Ureter (tissue), 1 donor: Measurements from ENCODE around the gene NOPCHAP1. TPM values are rescaled to one million over a fixed set of nuclear protein-coding genes. Genes with fewer than 3 reads are reported as not detected.
A peak's percentile ranks its signal among the peaks of the same experiment; 100 is the strongest.
"Not testable (repeated sequence)": the region's sequence is repeated elsewhere in the genome, so short reads cannot be mapped to it uniquely, and the experiment has no call there.

Experiments
- DNase-seq: peaks from one replicate; pipeline ENCODE4 v3.0.0-alpha.2; 2020; ENCODE audit warnings: low spot score
- total RNA-seq: library from RNA; stranded (reverse); gene quantifications from one replicate; pipeline ENCODE4 v1.2.4, GENCODE V29; 2023
- donor health status: DM: yes; HTN: yes; CAD: no.

The NOPCHAP1 gene
- 15.4 TPM for total RNA-seq

DNA sequence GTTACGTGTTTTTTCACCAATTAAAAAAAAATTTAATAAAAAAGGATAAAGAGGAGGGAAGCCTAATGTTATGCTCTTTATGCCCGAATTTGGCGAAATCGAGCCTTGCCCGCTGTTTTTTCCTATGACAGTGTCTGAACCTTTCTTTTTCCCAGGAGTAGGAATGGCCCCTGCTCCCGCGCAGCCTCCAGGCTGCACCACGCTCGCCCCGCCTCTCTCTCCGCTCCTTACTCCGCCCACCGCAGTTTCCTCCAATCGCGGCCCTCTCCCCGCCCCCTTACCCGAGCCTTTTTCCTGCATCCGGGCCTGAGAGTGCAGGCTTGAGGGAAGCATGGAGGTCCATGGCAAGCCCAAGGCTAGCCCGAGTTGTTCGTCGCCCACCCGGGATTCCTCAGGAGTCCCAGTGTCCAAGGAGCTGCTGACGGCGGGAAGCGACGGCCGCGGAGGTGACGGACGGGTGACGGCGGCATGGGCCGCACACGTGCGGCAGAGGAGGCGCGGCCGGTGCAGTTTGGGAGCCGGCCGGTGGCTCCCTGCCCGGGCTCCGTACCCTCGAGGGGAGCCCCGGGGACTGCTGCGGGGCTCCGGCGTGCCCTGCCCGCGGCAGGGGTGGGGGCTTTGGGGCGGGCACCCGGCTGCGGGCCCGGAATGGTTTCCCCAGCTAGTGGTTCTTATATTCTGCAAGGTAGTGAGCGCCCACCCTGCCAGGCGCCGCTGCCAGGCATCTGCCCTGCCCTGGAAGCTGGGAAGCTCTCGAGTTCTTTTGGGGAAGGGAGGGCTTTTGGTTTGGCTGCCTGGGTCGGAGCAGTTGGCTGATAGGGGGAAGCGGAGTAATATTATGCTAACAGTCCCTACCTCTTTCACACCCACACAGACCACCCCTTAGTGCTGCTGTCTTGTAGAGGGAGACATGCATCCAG is at the start of gene NOPCHAP1:
Gene NOPCHAP1, plus strand, starts transcription at position 295 of the 920 bp plus-strand sequence. Its CDS starts 37 bp downstream, at position 332.
- DNase-seq: peak; percentile 94

DNA sequence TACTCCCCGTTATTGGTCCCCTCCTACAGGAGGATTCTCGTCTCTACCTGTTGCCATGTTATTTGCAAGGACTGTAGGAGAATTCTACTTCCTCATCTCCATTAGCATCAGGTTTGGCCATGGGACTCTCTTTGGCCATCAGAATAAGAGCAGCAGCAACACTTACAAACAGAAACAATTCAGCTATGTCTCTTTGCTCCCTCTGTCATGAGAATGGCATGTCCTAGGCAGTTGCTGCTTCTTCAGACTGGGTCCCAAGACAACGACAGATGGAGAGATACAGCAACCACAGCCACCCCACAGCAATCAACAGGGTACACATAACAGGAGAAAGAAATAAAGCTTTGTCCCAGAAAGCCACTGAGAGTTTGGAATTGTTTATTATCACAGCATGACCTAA is 47.7 kb upstream of the NOPCHAP1 start:
- no peak for DNase-seq

GRCh38 chr12:104939089-104939488 is 47.0 kb upstream of the NOPCHAP1 start:
- DNase-seq: no peak

- no peak for DNase-seq
Measured at GRCh38 chr12:104941454-104941853, 44.7 kb upstream of the NOPCHAP1 start.

DNA sequence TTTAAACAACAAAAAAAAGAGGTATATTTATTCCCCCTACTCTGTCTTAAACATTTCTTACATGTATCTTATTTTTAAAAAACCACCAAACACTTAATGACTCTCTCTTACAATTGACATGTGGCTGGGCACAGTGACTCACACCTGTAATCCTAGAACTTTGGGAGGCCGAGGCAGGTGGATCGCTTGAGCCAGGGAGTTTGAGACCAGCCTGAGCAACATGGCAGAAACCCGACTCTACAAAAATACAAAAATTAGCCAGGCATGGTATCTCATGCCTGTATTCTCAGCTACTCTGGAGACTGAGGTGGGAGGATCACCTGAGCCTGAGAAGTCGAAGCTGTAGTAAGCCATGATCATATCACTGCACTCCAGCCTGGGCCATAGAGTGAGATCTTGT is 44.0 kb upstream of the NOPCHAP1 start:
- DNase-seq: no peak

GRCh38 chr12:104943401-104943800 is 42.7 kb upstream of the NOPCHAP1 start:
- DNase-seq: not testable (repeated sequence)

- DNase-seq: no peak
Measured at GRCh38 chr12:104944252-104944651, 41.9 kb upstream of the NOPCHAP1 start.

GRCh38 chr12:104948716-104949115 is 37.4 kb upstream of the NOPCHAP1 start:
- DNase-seq: not testable (repeated sequence)

GRCh38 chr12:104951759-104952509 is 34.2 kb upstream of the NOPCHAP1 start:
- no peak for DNase-seq

DNA sequence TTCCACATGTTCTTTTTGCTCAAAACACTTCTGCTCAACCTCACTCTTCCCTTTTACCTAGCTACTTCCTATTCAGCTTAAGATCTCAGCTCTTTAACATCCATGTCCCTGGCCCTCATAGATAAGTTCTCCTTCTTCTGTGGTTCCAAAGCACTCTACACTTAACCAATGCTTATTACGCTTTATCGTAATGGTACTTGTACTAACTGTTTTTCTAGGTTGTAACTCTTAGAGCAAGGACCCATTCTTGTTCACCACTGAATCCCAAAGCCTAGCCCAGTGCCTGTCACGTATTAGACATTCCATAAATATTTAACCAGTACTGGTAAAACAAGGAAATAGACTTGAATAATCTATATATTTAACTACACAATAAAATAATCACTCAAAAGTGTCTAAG is 33.3 kb upstream of the NOPCHAP1 start:
- no peak for DNase-seq

DNA sequence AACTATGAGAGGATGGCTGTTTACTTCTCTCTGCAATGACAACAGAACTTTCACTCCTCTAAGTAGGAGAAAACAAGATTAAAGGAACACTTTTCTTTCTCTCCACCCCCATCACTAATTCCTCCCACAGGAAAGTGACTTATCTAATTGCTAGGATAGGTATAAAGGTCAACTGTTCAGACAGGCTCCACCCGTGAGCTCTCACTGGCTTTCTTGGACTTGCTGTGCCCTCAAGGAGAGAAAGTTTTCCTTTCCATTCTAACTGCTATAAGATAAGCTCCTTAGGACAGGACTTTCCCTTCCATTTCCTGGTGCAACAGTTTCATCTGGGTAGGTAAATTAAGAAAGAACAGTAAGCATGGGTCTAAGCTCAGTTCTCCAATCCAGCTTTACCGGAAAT is 32.8 kb upstream of the NOPCHAP1 start:
- DNase-seq: no peak

GRCh38 chr12:104955703-104956102 is 30.4 kb upstream of the NOPCHAP1 start:
- DNase-seq: no peak

DNA sequence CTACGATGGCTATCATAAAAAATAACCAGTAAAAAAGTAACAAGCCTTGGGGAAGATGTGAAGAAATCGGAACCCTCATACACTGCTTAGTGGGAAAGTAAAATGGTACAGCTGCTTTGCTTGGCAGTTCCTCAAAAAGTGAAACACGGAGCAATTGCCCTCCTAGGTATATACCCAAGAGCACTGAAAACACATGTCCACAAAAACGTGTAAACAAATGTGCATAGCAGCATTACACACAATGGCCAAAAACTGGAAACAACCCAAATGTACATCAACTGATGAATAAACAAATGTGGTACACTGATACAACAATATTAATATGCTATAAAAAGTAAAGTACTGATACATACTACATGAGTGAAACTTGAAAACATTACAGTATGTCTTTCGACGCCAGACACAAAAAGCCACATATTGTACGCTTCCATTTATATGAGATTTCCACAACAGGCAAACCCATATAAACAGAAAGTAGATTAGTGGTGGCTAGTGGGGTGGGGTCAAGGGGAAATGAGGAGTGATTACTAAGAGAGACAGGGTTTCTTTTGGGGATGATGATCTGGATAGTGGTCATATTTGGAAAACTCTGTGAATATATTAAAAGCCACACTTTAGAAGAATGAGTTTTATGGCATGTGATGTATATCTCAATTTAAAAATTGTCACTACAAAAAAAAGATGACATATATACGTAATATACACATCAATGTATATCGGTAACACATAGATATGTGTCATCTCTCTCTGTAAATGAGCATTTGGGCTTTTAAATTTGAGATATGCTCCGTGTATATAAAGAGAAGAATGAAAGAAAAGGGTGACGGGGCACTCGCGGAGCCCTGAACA is 29.0 kb upstream of the NOPCHAP1 start:
- no peak for DNase-seq

- DNase-seq: no peak
Measured at GRCh38 chr12:104957719-104958000, 28.5 kb upstream of the NOPCHAP1 start.

- peak; percentile 66 for DNase-seq
Measured at GRCh38 chr12:104958001-104958804, 27.9 kb upstream of the NOPCHAP1 start, which contains the start of gene SLC41A2. SLC41A2 (minus strand) TSS chr12:104958290; CDS start chr12:104928527, 29,763 bp downstream.

- no peak for DNase-seq
Measured at GRCh38 chr12:104958805-104959334, 27.2 kb upstream of the NOPCHAP1 start.

GRCh38 chr12:104959335-104959841 is 26.7 kb upstream of the NOPCHAP1 start:
- DNase-seq: no peak

DNA sequence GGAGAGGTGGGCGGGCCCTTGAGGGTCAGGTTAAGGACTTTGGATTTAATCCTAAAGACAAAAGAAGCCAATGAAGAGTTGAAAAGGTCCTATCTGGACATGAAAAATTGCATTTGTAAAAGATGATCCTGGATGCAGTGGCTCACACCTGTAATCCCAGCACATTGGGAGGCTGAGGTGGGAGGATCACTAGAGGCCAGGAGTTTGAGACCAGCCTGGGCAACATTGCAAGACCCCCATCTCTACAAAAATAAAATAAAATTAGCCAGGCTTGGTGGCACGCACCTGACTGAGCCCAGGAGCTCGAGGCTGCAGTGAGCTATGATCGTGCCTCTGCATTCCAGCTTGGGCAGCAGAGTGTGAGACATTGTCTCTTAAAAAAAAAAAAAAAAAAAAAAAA is 25.7 kb upstream of the NOPCHAP1 start:
- DNase-seq: no peak

DNA sequence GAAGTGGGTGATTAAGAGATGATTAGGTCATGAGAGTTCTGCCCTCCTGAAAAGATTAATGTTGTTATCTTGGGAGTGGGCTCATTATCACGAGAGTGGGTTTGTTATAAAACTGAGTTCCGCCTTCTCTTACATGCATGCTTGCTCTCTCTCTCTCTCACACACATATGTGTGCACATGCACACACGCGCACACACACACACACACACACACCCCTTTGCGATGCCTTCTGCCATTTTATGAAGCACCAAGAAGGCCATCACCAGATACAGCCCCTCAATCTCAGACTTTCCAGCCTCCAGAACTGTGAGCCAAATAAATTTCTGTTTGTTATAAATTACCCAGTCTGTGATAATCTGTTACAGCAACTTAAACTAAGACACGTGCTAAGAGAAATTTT is 22.4 kb upstream of the NOPCHAP1 start:
- no peak for DNase-seq

- DNase-seq: no peak
Measured at GRCh38 chr12:104964167-104964855, 21.8 kb upstream of the NOPCHAP1 start.
